OCI-LY3 (cell line): ENCODE data around the gene GRM4.

ENCODE experiments used
- H2AFZ ChIP-seq: fragments of 200-600, 300-600 bp; shearing (Covaris generic); 2 replicates; pipeline ENCODE4 v1.6.0; 2014; ENCODE audit warnings: antibody characterized with exemption, low read depth, low read length
- H3K27ac ChIP-seq: fragments of 200-600, 300-600 bp; sonication (generic); 2 replicates; pipeline ENCODE4 v1.5.1; 2014; ENCODE audit warnings: mild to moderate bottlenecking, low read length, moderate library complexity, mixed read lengths
- H3K27me3 ChIP-seq: fragments of 200-600, 300-600 bp; sonication (generic); 2 replicates; pipeline ENCODE4 v1.6.1; 2014; ENCODE audit warnings: low read depth, low read length, mixed read lengths
- H3K36me3 ChIP-seq: fragments of 200-600, 300-600 bp; sonication (generic); replicated peaks from 2 replicates; pipeline ENCODE3; 2014; ENCODE audit warnings: low read depth, low read length, mixed read lengths
- H3K4me1 ChIP-seq: fragments of 300-600, 200-600 bp; sonication (generic); 2 replicates; pipeline ENCODE4 v1.6.1; 2014; ENCODE audit warnings: low read length, mixed read lengths
- H3K4me2 ChIP-seq: fragments of 200-600, 300-600 bp; sonication (generic); 2 replicates; pipeline ENCODE4 v1.6.1; 2014; ENCODE audit warnings: low read length, mixed read lengths
- H3K4me3 ChIP-seq: fragments of 300-600, 200-600 bp; sonication (generic); 2 replicates; pipeline ENCODE4 v1.5.1; 2014; ENCODE audit warnings: antibody characterized with exemption, mild to moderate bottlenecking, low read length, moderate library complexity
- H3K79me2 ChIP-seq: fragments of 300-600, 200-600 bp; shearing (Covaris generic); 2 replicates; pipeline ENCODE4 v1.6.1; 2014; ENCODE audit warnings: mild to moderate bottlenecking, low read length, mixed read lengths
- H3K9ac ChIP-seq: fragments of 300-600, 200-600 bp; shearing (Covaris generic); 2 replicates; pipeline ENCODE4 v1.6.0; 2014; ENCODE audit warnings: mild to moderate bottlenecking, low read length, moderate library complexity
- H3K9me3 ChIP-seq: fragments of 200-600, 300-600 bp; shearing (Covaris generic); 2 replicates; pipeline ENCODE4 v1.6.1; 2014; ENCODE audit warnings: low read length, mixed read lengths; ENCODE audit not compliant: insufficient read depth
- H4K20me1 ChIP-seq: fragments of 200-600, 300-600 bp; sonication (generic); 2 replicates; pipeline ENCODE4 v1.6.1; 2016; ENCODE audit warnings: low read length, mixed read lengths; ENCODE audit not compliant: insufficient read depth
- EZH2phosphoT487 ChIP-seq: fragments of 200-600 bp; shearing (Covaris generic); IDR thresholded peaks from 2 replicates; pipeline ENCODE4 v1.6.1; 2018; ENCODE audit warnings: antibody characterized with exemption, mixed run types, low read depth
- TF ChIP-seq, protein P1 (sequence below): fragments of 200-600, 300-600 bp; sonication (generic); IDR thresholded peaks from 2 replicates; pipeline ENCODE4 v1.5.1; 2014; ENCODE audit warnings: antibody characterized with exemption, low read length, low read depth

Gene GRM4

DNA sequence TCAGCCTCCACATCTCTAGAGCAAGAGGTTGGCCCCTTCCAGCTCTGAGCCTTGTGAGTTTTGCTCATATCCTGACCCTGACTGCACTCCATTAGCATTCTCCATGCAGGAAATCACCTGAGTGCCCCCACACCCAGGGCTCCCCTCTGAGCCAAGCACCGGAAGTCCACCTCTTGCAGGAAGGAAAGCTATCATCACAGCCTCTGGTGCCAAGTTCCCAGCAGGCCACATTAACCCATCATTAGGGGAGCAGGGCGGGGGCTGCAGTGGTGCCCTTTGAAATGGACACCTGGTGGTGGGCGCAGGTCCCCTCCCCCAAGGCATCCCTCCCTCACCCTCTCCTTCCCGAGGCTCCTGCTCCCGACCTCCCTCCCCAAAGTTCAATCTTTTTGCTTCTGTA, 16.1 kb downstream of the GRM4 start:
- no peak for TF ChIP-seq EZH2phosphoT487
- TF ChIP-seq, protein P1, sequence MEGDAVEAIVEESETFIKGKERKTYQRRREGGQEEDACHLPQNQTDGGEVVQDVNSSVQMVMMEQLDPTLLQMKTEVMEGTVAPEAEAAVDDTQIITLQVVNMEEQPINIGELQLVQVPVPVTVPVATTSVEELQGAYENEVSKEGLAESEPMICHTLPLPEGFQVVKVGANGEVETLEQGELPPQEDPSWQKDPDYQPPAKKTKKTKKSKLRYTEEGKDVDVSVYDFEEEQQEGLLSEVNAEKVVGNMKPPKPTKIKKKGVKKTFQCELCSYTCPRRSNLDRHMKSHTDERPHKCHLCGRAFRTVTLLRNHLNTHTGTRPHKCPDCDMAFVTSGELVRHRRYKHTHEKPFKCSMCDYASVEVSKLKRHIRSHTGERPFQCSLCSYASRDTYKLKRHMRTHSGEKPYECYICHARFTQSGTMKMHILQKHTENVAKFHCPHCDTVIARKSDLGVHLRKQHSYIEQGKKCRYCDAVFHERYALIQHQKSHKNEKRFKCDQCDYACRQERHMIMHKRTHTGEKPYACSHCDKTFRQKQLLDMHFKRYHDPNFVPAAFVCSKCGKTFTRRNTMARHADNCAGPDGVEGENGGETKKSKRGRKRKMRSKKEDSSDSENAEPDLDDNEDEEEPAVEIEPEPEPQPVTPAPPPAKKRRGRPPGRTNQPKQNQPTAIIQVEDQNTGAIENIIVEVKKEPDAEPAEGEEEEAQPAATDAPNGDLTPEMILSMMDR, result no peak
- H3K79me2 ChIP-seq, result no peaks in the 10 kb centered on the region
- H3K4me1 ChIP-seq, result no peaks in the 10 kb centered on the region
- no peaks in the 10 kb centered on the region for H3K36me3 ChIP-seq
- H3K27ac ChIP-seq, result no peak overlapping the region
- H3K27me3 ChIP-seq, result no peaks in the 10 kb centered on the region
- H3K9ac ChIP-seq, result no peak overlapping the region
- H3K4me3 ChIP-seq, result no peak overlapping the region
- H4K20me1 ChIP-seq, result no peaks in the 10 kb centered on the region
- no peak overlapping the region for H2AFZ ChIP-seq
- H3K9me3 ChIP-seq, result no peaks in the 10 kb centered on the region
- no peak overlapping the region for H3K4me2 ChIP-seq

DNA sequence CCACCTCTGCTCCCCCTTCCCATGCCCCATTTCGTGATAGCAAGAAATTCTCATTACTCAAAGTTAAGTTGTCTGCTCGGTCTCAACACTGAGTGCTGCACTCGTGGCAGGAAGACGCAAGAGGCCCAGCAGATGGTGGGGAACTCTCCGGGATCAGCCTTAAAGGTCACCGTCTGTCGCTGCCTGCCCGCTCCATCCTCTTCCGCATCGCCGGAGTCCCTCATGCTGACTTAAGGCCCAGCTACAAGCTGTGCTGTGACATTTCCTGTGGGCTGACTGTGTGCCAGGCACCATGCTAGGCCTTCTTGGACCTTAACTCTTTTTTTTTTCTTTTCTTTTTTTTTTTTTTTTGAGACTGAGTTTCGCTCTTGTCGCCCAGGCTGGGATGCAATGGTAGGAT, 17.8 kb downstream of the GRM4 start:
- H3K79me2 ChIP-seq, result no peaks in the 10 kb centered on the region
- H3K9ac ChIP-seq, result no peak overlapping the region
- H3K9me3 ChIP-seq, result no peaks in the 10 kb centered on the region
- no peak overlapping the region for H2AFZ ChIP-seq
- no peak overlapping the region for H3K27ac ChIP-seq
- TF ChIP-seq EZH2phosphoT487, result no peak
- TF ChIP-seq, protein P1, result no peak
- no peaks in the 10 kb centered on the region for H3K36me3 ChIP-seq
- no peaks in the 10 kb centered on the region for H3K4me1 ChIP-seq
- no peak overlapping the region for H3K4me2 ChIP-seq
- H3K4me3 ChIP-seq, result no peak overlapping the region
- H4K20me1 ChIP-seq, result no peaks in the 10 kb centered on the region
- H3K27me3 ChIP-seq, result no peaks in the 10 kb centered on the region

GRCh38 chr6:34126419-34126818, 19.5 kb downstream of the GRM4 start:
- H3K9ac ChIP-seq, result no peak overlapping the region
- H3K4me3 ChIP-seq, result no peak overlapping the region
- H3K27me3 ChIP-seq, result no peaks in the 10 kb centered on the region
- H3K4me2 ChIP-seq, result no peak overlapping the region
- TF ChIP-seq EZH2phosphoT487, result no peak
- TF ChIP-seq, protein P1, result no peak
- H3K27ac ChIP-seq, result no peak overlapping the region
- no peaks in the 10 kb centered on the region for H3K36me3 ChIP-seq
- H3K79me2 ChIP-seq, result no peaks in the 10 kb centered on the region
- no peaks in the 10 kb centered on the region for H3K4me1 ChIP-seq
- no peaks in the 10 kb centered on the region for H3K9me3 ChIP-seq
- no peak overlapping the region for H2AFZ ChIP-seq
- H4K20me1 ChIP-seq, result no peaks in the 10 kb centered on the region

DNA sequence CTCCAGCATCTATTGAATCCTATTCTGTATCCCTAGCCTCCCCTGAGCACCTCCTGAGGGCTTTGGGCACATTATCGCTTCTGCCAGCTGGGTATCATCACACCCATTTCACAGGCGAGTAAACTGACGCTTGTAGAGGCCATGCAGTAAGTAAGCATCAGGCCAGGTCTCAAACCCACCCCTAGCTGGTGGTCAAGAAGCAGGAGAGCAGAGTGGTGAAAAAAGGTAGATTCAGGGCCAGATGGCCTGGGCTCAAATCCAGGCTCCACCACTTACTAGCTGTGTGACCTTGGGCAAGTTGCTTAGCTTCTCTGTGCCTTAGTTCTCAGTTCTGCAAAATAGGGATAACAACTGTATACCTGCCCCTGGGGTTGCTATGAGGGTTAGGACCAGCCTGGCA, 19.9 kb downstream of the GRM4 start:
- Histone ChIP-seq H3K79me2 (no peaks in the 10 kb centered on the region), H3K9ac (no peak overlapping the region), H3K27me3 (no peaks in the 10 kb centered on the region), H3K4me1 (no peaks in the 10 kb centered on the region), H3K9me3 (no peaks in the 10 kb centered on the region), H3K36me3 (no peaks in the 10 kb centered on the region), H2AFZ (no peak overlapping the region), H3K4me3 (no peak overlapping the region), H3K27ac (no peak overlapping the region), H4K20me1 (no peaks in the 10 kb centered on the region), H3K4me2 (no peak overlapping the region)
- TF ChIP-seq, protein P1, result no peak
- TF ChIP-seq EZH2phosphoT487, result no peak
